Astrocyte (in vitro differentiated cells and primary cell): ENCODE results near the gene KCNQ5. TPM values are rescaled to one million over a fixed set of nuclear protein-coding genes. Genes with fewer than 3 reads are reported as not detected.

Experiments used
- DNase-seq: peaks from one replicate; pipeline ENCODE4 v3.0.0-alpha.2; 2010; ENCODE audit warnings: low read depth
- FAIRE-seq: peaks from 2 replicates; lab custom pipeline; 2011; peaks lifted over from hg19 to GRCh38; lab: Jason Lieb, UNC
- H2AFZ ChIP-seq: 2 replicates; pipeline ENCODE4 v1.6.0; 2012; ENCODE audit warnings: low read depth, low read length, inconsistent platforms
- H3K27ac ChIP-seq: 2 replicates; pipeline ENCODE4 v1.5.1; 2011; ENCODE audit warnings: low read depth, low read length, inconsistent platforms
- H3K27me3 ChIP-seq: 2 replicates; pipeline ENCODE4 v1.6.0; 2011; ENCODE audit warnings: low read length, inconsistent platforms; ENCODE audit not compliant: insufficient read depth
- H3K36me3 ChIP-seq: 2 replicates; pipeline ENCODE4 v1.5.1; 2011; ENCODE audit warnings: low read length, inconsistent platforms; ENCODE audit not compliant: insufficient read depth
- H3K4me1 ChIP-seq: 2 replicates; pipeline ENCODE4 v1.5.1; 2011; ENCODE audit warnings: low read length, inconsistent platforms; ENCODE audit not compliant: insufficient read depth
- H3K4me2 ChIP-seq: 2 replicates; pipeline ENCODE4 v1.6.0; 2012; ENCODE audit warnings: low read length, inconsistent platforms
- H3K4me3 ChIP-seq: 2 replicates; pipeline ENCODE4 v1.5.1; 2011; ENCODE audit warnings: low read depth, mild to moderate bottlenecking, low read length, inconsistent platforms; ENCODE audit not compliant: insufficient read depth
- H3K79me2 ChIP-seq: 2 replicates; pipeline ENCODE4 v1.6.0; 2012; ENCODE audit warnings: mild to moderate bottlenecking, low read length, inconsistent platforms; ENCODE audit not compliant: insufficient read depth
- H3K9ac ChIP-seq: 2 replicates; pipeline ENCODE4 v1.6.0; 2012; ENCODE audit warnings: mild to moderate bottlenecking, low read length, inconsistent platforms
- H3K9me3 ChIP-seq: 2 replicates; pipeline ENCODE4 v1.5.1; 2012; ENCODE audit warnings: low read depth, mild to moderate bottlenecking, low read length, inconsistent platforms; ENCODE audit not compliant: insufficient read depth
- H4K20me1 ChIP-seq: 2 replicates; pipeline ENCODE4 v1.6.0; 2012; ENCODE audit warnings: low read length, inconsistent platforms; ENCODE audit not compliant: insufficient read depth
- H3K27ac Mint-ChIP-seq: one replicate; pipeline ENCODE4 v1.8.0; 2021; ENCODE audit warnings: mild to moderate bottlenecking, mixed read lengths; ENCODE audit not compliant: unreplicated experiment
- H3K27me3 Mint-ChIP-seq: one replicate; pipeline ENCODE4 v1.8.0; 2021; ENCODE audit warnings: low read depth, mixed read lengths; ENCODE audit not compliant: unreplicated experiment
- H3K36me3 Mint-ChIP-seq: one replicate; pipeline ENCODE4 v1.8.0; 2021; ENCODE audit warnings: low read depth, mixed read lengths; ENCODE audit not compliant: unreplicated experiment
- H3K4me1 Mint-ChIP-seq: one replicate; pipeline ENCODE4 v1.8.0; 2021; ENCODE audit warnings: low read depth, mixed read lengths; ENCODE audit not compliant: unreplicated experiment
- H3K4me3 Mint-ChIP-seq: one replicate; pipeline ENCODE4 v1.8.0; 2021; ENCODE audit warnings: mild to moderate bottlenecking, moderate library complexity, mixed read lengths; ENCODE audit not compliant: unreplicated experiment
- H3K9me3 Mint-ChIP-seq: one replicate; pipeline ENCODE4 v1.8.0; 2021; ENCODE audit warnings: mild to moderate bottlenecking, mixed read lengths; ENCODE audit not compliant: unreplicated experiment
- EZH2 ChIP-seq: IDR thresholded peaks from 2 replicates; pipeline ENCODE4 v1.6.1; 2012; ENCODE audit warnings: mild to moderate bottlenecking, low read length, inconsistent platforms; ENCODE audit not compliant: insufficient read depth
- total RNA-seq: library from RNA; stranded (reverse); gene quantifications from 2 replicates; pipeline ENCODE4 v1.2.1, GENCODE V29; 2021
- TF ChIP-seq, protein P1 (sequence below): IDR thresholded peaks from 2 replicates; pipeline ENCODE4 v1.5.1; 2011; ENCODE audit warnings: low read depth, mild to moderate bottlenecking, inconsistent platforms, low read length, moderate library complexity; ENCODE audit not compliant: insufficient read depth

The KCNQ5 gene
- total RNA-seq, 1 donor from 2014 or later: 2.0 TPM

DNA sequence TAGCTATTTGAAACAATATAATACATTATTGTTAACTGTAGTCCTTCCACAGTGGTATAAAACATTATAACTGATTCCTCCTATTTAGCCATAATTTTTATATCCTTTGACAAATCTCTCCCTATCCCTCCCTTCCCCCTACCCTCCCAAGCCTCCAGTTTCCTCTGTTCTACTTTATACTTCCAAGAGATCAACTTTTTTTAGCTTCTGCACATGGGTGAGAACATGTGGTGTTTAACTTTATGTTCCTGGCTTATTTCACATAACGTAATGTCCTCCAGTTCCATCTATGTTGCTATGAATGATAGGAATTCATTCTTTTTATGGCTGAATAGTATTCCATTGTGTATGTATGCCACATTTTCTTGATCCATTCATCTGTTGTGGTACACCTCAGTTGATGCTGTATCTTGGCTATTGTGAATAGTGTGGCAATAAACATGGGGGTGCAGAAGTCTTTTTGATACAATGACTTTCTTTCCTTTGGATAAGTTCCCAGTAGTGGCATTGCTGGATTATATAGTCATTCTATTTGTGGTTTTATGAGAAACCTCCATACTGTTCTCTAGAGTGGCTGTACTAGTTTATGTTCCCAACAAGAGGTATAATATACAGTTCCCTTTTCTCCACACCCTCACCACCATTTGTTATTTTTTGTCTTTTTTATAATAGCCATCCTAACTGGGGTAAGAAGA is 205.0 kb downstream of the KCNQ5 start:
- no peaks in the 10 kb centered on the region for H3K27me3 Mint-ChIP-seq
- Histone ChIP-seq H3K27ac (peak overlapping the region; percentile 36), H3K27me3 (no peaks in the 10 kb centered on the region), H3K9me3 (no peaks in the 10 kb centered on the region), H3K36me3 (no peaks in the 10 kb centered on the region), H3K4me3 (no peak overlapping the region), H3K4me2 (no peak overlapping the region), H3K4me1 (peaks cover 6% of the 10 kb centered on the region), H2AFZ (no peak overlapping the region), H4K20me1 (no peaks in the 10 kb centered on the region), H3K79me2 (no peaks in the 10 kb centered on the region), H3K9ac (no peak overlapping the region)
- H3K36me3 Mint-ChIP-seq: no peaks in the 10 kb centered on the region
- H3K4me3 Mint-ChIP-seq: no peak overlapping the region
- TF ChIP-seq, protein P1, sequence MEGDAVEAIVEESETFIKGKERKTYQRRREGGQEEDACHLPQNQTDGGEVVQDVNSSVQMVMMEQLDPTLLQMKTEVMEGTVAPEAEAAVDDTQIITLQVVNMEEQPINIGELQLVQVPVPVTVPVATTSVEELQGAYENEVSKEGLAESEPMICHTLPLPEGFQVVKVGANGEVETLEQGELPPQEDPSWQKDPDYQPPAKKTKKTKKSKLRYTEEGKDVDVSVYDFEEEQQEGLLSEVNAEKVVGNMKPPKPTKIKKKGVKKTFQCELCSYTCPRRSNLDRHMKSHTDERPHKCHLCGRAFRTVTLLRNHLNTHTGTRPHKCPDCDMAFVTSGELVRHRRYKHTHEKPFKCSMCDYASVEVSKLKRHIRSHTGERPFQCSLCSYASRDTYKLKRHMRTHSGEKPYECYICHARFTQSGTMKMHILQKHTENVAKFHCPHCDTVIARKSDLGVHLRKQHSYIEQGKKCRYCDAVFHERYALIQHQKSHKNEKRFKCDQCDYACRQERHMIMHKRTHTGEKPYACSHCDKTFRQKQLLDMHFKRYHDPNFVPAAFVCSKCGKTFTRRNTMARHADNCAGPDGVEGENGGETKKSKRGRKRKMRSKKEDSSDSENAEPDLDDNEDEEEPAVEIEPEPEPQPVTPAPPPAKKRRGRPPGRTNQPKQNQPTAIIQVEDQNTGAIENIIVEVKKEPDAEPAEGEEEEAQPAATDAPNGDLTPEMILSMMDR: no peak
- no peak for TF ChIP-seq EZH2
- H3K4me1 Mint-ChIP-seq: peaks cover 21% of the 10 kb centered on the region
- no peak overlapping the region for H3K27ac Mint-ChIP-seq
- DNase-seq (peak; percentile 90), FAIRE-seq (peak; percentile 76)
- H3K9me3 Mint-ChIP-seq: peaks cover 10% of the 10 kb centered on the region

DNA sequence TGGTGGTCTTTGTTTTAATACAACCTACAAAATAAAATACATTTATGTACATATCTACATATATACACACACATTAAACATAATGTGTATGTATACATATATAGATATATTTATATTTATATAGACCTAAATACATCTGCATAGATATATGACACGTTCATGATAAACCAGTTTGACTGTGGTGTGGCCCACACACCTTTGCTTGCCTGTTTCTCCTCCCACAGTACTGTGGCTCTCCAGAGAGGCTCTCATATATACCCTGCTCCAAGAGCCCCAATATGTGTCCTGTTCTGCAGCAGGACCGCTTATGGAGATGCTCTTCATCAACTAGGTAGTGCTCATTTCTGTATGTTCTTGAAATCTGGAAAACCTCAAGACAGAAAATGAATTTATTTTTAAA is 207.0 kb downstream of the KCNQ5 start:
- H3K9me3 Mint-ChIP-seq: peaks cover 10% of the 10 kb centered on the region

More for the DNA sequence above, 207.0 kb downstream of the KCNQ5 start:
- Mint-ChIP-seq H3K36me3 (no peaks in the 10 kb centered on the region), H3K27me3 (no peaks in the 10 kb centered on the region), H3K4me1 (peaks cover 21% of the 10 kb centered on the region), H3K27ac (no peak overlapping the region), H3K4me3 (no peak overlapping the region)
- no peak overlapping the region for H2AFZ ChIP-seq
- H3K4me2 ChIP-seq: no peak overlapping the region
- no peaks in the 10 kb centered on the region for H3K27me3 ChIP-seq
- H3K36me3 ChIP-seq: no peaks in the 10 kb centered on the region
- no peaks in the 10 kb centered on the region for H3K9me3 ChIP-seq
- no peak overlapping the region for H3K9ac ChIP-seq
- no peak overlapping the region for H3K27ac ChIP-seq
- no peaks in the 10 kb centered on the region for H4K20me1 ChIP-seq
- DNase-seq: no peak
- TF ChIP-seq EZH2: no peak
- TF ChIP-seq, protein P1: no peak
- H3K79me2 ChIP-seq: no peaks in the 10 kb centered on the region
- no peak overlapping the region for H3K4me3 ChIP-seq
- peaks cover 6% of the 10 kb centered on the region for H3K4me1 ChIP-seq
- no peak for FAIRE-seq
